Mammary epithelial cell (primary cell): ENCODE measurements around the gene TACC2.

Experiments used
- EZH2 ChIP-seq: IDR thresholded peaks from 2 replicates; pipeline ENCODE4 v1.6.1; 2012; ENCODE audit warnings: low read length, inconsistent platforms, borderline replicate concordance
- TF ChIP-seq, protein P1 (sequence below), 2 donors: IDR thresholded peaks in 1 of 2; conservative IDR thresholded peaks in 1 of 2; 2 replicates each; pipeline ENCODE4 v1.5.1; 2011 to 2012; ENCODE audit warnings: inconsistent platforms in 2 of 2, low read length in 2 of 2, mild to moderate bottlenecking in 2 of 2, control low read depth in 1 of 2, low read depth in 1 of 2; ENCODE audit not compliant: insufficient read depth in 1 of 2; ENCODE audit errors: extremely low read depth in 1 of 2

DNA sequence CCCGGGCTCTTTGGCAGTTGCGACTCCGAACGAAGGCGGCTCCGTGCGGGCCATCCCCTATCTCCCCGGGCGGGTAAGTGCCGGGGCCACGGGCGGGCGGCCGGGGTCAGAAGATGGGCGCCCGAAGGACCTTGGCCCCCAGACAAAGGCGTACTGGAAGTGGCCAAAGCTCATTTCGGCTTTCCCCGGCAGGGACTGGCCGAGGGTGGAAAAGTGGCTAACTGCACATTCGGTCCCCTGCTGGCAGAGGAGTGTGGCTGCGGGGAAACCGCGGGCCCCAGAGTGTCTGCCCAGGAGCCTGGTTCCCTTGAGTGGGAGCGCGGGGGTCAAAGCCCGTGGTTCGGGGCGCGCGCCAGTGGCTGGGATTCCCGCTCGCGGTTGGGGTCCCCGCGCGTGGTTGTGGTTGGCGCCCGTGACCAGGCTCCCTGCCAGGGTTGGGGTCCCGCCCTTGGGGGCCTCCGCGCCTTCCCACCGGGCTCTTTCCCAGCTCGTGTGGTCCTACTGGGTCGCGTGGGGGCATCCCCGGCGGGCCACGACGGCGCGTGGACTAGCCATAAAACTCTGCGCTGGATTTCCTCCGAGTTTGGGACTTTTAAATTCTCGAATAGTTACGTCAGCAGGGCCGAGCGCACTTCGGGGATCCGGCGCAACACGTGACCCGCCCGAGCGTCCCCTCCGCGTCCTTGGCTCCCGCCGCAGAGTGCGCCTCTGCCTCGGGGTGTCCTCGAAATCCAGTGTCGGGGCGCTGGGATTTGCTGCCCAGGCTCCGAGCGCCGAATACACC, 124.4 kb downstream of the TACC2 start:
- TF ChIP-seq, protein P1, sequence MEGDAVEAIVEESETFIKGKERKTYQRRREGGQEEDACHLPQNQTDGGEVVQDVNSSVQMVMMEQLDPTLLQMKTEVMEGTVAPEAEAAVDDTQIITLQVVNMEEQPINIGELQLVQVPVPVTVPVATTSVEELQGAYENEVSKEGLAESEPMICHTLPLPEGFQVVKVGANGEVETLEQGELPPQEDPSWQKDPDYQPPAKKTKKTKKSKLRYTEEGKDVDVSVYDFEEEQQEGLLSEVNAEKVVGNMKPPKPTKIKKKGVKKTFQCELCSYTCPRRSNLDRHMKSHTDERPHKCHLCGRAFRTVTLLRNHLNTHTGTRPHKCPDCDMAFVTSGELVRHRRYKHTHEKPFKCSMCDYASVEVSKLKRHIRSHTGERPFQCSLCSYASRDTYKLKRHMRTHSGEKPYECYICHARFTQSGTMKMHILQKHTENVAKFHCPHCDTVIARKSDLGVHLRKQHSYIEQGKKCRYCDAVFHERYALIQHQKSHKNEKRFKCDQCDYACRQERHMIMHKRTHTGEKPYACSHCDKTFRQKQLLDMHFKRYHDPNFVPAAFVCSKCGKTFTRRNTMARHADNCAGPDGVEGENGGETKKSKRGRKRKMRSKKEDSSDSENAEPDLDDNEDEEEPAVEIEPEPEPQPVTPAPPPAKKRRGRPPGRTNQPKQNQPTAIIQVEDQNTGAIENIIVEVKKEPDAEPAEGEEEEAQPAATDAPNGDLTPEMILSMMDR (conservative IDR thresholded peaks at IDR 0.05 in 1 of 2, IDR thresholded peaks at IDR 0.05 in 1 of 2; ENCODE audit: extremely low read depth in 1 of 2, insufficient read depth in 1 of 2, low read depth in 1 of 2, low read length in 2 of 2) = peak; percentile 24 to 79
- no peak for TF ChIP-seq EZH2
